GM12891 (cell line): ENCODE measurements around the gene PCSK1.

Experiments
- PAX5 ChIP-seq: IDR thresholded peaks from 2 replicates; pipeline ENCODE4 v1.6.1; 2011; ENCODE audit warnings: low read length, moderate library complexity, mild to moderate bottlenecking; ENCODE audit not compliant: insufficient read depth, severe bottlenecking
- POLR2A ChIP-seq: IDR thresholded peaks from 2 replicates; pipeline ENCODE4 v1.6.1; 2011; ENCODE audit warnings: low read depth, low read length, control low read depth
- POLR2AphosphoS5 ChIP-seq: IDR thresholded peaks from 2 replicates; pipeline ENCODE4 v1.6.1; 2011; ENCODE audit warnings: low read depth, low read length, control low read depth
- POU2F2 ChIP-seq: IDR thresholded peaks from 2 replicates; pipeline ENCODE4 v1.6.1; 2011; ENCODE audit warnings: low read depth, mild to moderate bottlenecking, control low read depth, low read length, moderate library complexity
- SPI1 ChIP-seq: IDR thresholded peaks from 2 replicates; pipeline ENCODE4 v1.6.1; 2011; ENCODE audit warnings: low read depth, low read length, control low read depth
- TAF1 ChIP-seq: IDR thresholded peaks from 2 replicates; pipeline ENCODE4 v1.6.1; 2011; ENCODE audit warnings: low read depth, low read length, control low read depth

DNA sequence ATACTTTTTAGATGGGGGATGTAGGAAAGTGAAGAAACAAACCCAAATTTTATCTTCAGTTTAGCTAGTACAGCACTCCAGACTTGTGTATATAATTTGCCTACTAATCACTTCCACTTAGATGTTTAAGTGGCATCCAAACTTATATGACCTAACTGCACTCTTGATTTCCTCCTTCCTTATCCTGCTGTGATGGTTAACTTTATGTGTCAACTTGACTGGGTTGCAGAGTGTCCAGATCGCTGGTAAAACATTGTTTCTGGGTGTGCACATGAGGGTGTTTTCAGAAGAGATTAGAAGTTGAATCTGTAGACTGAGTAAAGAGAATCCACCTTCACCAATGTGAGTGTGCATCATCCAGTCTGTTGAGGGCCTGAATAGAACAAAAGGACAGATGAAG lies 79.8 kb downstream of the PCSK1 start:
- TF ChIP-seq TAF1 (no peak), POLR2A (no peak), POLR2AphosphoS5 (no peak), PAX5 (no peak), SPI1 (no peak), POU2F2 (no peak)
